Spleen (tissue), 11 donors: ENCODE data around the gene TPX2. TPM values are rescaled to one million over a fixed set of nuclear protein-coding genes. Genes with fewer than 3 reads are reported as not detected.

Experiments used
- DNase-seq: peaks from one replicate; pipeline ENCODE4 v3.0.0-alpha.2; 2020
- H3K27ac ChIP-seq, 8 donors: fragments of 200-600 bp; sonication (generic) in 7 of 8; 1 replicate in 4 of 8; 2 replicates in 4 of 8; pipeline versions ENCODE4 v1.5.0 to v1.8.0; 2016 to 2021; ENCODE audit warnings: inconsistent platforms in 4 of 8, mild to moderate bottlenecking in 4 of 8, moderate library complexity in 1 of 8
- H3K27me3 ChIP-seq, 7 donors: fragments of 200-600 bp; sonication (generic) in 6 of 7; replicated peaks in 1 of 7; 1 replicate in 4 of 7; 2 replicates in 3 of 7; pipeline versions ENCODE4 v1.5.0 to v1.8.0; 2016 to 2021; ENCODE audit warnings: inconsistent platforms in 3 of 7, mild to moderate bottlenecking in 1 of 7
- H3K36me3 ChIP-seq, 6 donors: fragments of 200-600 bp; sonication (generic) in 5 of 6; 1 replicate in 4 of 6; 2 replicates in 2 of 6; pipeline versions ENCODE4 v1.5.0 to v1.8.0; 2016 to 2021; ENCODE audit warnings: inconsistent platforms in 2 of 6
- H3K4me1 ChIP-seq, 6 donors: fragments of 200-600 bp; sonication (generic) in 5 of 6; 1 replicate in 3 of 6; 2 replicates in 3 of 6; pipeline versions ENCODE4 v1.5.0 to v1.8.0; 2016 to 2021; ENCODE audit warnings: inconsistent platforms in 3 of 6
- H3K4me3 ChIP-seq, 8 donors: fragments of 200-600 bp; sonication (generic) in 7 of 8; 1 replicate in 4 of 8; 2 replicates in 4 of 8; pipeline versions ENCODE4 v1.5.0 to v1.8.0; 2016 to 2021; ENCODE audit warnings: inconsistent platforms in 4 of 8, mild to moderate bottlenecking in 4 of 8, moderate library complexity in 2 of 8
- H3K9me3 ChIP-seq, 8 donors: fragments of 200-600 bp; sonication (generic) in 7 of 8; 1 replicate in 4 of 8; 2 replicates in 4 of 8; pipeline versions ENCODE4 v1.5.0 to v1.8.0; 2016 to 2021; ENCODE audit warnings: inconsistent platforms in 4 of 8
- POLR2A ChIP-seq, 3 donors: fragments of 450-650 bp; IDR thresholded peaks; one replicate each; pipeline ENCODE4 v1.5.1; 2017; ENCODE audit warnings: antibody characterized with exemption in 3 of 3, mild to moderate bottlenecking in 1 of 3
- POLR2AphosphoS5 ChIP-seq, 3 donors: sonication (generic); formaldehyde crosslinking; IDR thresholded peaks; one replicate each; pipeline ENCODE4 v1.5.1; 2017; ENCODE audit warnings: antibody characterized with exemption in 3 of 3
- WGBS, 5 donors: extraction: QIAGEN DNeasy Blood & Tissue Kit in 3 of 5; methylation state at CpG; one replicate each; pipeline versions ENCODE4 v1.1.5 to v1.1.7; 2013 to 2018; 5-methylcytosine and 5-hydroxymethylcytosine counted together
- intact Hi-C: fragments of 100-400 bp; cut with DNase I; formaldehyde crosslinking; loops from one replicate; pipeline ENCODE4 v1.15.0; 2023; ENCODE audit warnings: low total_unique reads
- polyA plus RNA-seq, 3 donors: library from polyadenylated mRNA; stranded (reverse); fragments of 200-250 nt; gene quantifications; one replicate each; pipeline ENCODE4 v1.2.1, GENCODE V29; 2013
- total RNA-seq, 7 donors: library from RNA; depleted of rRNA in 3 of 7; stranded (reverse); fragments of >200 nt in 3 of 7; fragmentation: NEBNext Ultra II Directional in 4 of 7; extraction: Animal tissue kit (Norgen Biotek cat#: 25700) in 4 of 7; gene quantifications; one replicate each; pipeline versions ENCODE4 v1.1.0 to v1.2.1, GENCODE V29; 2016 to 2021
- TF ChIP-seq, protein P1 (sequence below), 11 experiments: fragments of 200-600 bp in 7 of 11; fragments of 450-650 bp in 4 of 11; sonication (generic) in 4 of 11; IDR thresholded peaks in 8 of 11; conservative IDR thresholded peaks in 3 of 11; 1 replicate in 7 of 11; 2 replicates in 4 of 11; pipeline versions ENCODE4 v1.4.0 to v1.8.0; 2016 to 2021; ENCODE audit warnings: antibody characterized with exemption in 11 of 11, inconsistent platforms in 4 of 11, mild to moderate bottlenecking in 1 of 11
- donor health status: healthy with polysubstance abuse.
- donor health status: DM: no; HTN: no; CAD: no; lungs with moderate emphysema.
- donor health status: DM: no; HTN: no; CAD: no.
- donor health status: Bipolar disorder and iron deficiency.
- donor health status: healthy.
- donor health status: DM: no; HTN: no; CAD: no.
- donor health status: DM: yes; HTN: yes; CAD: no.

TPX2 gene
- total and polyA plus RNA-seq, 10 donors, result 1.4 to 16.2 (median 7.2) TPM

GRCh38 chr20:31842471-31843157 is 103.5 kb downstream of the TPX2 start:
- Histone ChIP-seq H3K27ac (peak overlapping the region; percentile 16 to 65 (median 44)), H3K9me3 (no peaks in the 10 kb centered on the region), H3K27me3 (no peaks in the 10 kb centered on the region), H3K4me1 (peaks cover 0 to 83% (median 27%) of the 10 kb centered on the region in 6 donors), H3K4me3 (no peak overlapping the region), H3K36me3 (no peaks in the 10 kb centered on the region)
- 61 to 73% (median 70%) methylated on average over 9 to 12 of the region's 12 CpGs for WGBS, 5 donors
- no peak for DNase-seq
- intact Hi-C loops, result no loop called here
- TF ChIP-seq POLR2A (IDR thresholded peaks at IDR 0.05) (no peak), POLR2AphosphoS5 (IDR thresholded peaks at IDR 0.05) (peak in 1 of 3 donors; percentile 14)

GRCh38 chr20:31843288-31843687 is 104.2 kb downstream of the TPX2 start:
- Histone ChIP-seq H3K27me3 (peaks cover 0 to 2% (median 0%) of the 10 kb centered on the region in 7 donors), H3K4me3 (peak overlapping the region in 1 of 8 donors; percentile 24), H3K27ac (peak overlapping the region in 7 of 8 donors; percentile 16 to 65 (median 56)), H3K4me1 (peaks cover 0 to 76% (median 23%) of the 10 kb centered on the region in 6 donors), H3K9me3 (no peaks in the 10 kb centered on the region), H3K36me3 (no peaks in the 10 kb centered on the region)
- intact Hi-C loops, result no loop called here
- 78 to 85% (median 83%) methylated on average over 6 of the region's 6 CpGs for WGBS, 5 donors
- no peak for DNase-seq
- TF ChIP-seq POLR2A (IDR thresholded peaks at IDR 0.05), result no peak
- no peak for TF ChIP-seq POLR2AphosphoS5 (IDR thresholded peaks at IDR 0.05)
- TF ChIP-seq, protein P1, sequence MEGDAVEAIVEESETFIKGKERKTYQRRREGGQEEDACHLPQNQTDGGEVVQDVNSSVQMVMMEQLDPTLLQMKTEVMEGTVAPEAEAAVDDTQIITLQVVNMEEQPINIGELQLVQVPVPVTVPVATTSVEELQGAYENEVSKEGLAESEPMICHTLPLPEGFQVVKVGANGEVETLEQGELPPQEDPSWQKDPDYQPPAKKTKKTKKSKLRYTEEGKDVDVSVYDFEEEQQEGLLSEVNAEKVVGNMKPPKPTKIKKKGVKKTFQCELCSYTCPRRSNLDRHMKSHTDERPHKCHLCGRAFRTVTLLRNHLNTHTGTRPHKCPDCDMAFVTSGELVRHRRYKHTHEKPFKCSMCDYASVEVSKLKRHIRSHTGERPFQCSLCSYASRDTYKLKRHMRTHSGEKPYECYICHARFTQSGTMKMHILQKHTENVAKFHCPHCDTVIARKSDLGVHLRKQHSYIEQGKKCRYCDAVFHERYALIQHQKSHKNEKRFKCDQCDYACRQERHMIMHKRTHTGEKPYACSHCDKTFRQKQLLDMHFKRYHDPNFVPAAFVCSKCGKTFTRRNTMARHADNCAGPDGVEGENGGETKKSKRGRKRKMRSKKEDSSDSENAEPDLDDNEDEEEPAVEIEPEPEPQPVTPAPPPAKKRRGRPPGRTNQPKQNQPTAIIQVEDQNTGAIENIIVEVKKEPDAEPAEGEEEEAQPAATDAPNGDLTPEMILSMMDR (IDR thresholded peaks at IDR 0.05 in 8 of 11, conservative IDR thresholded peaks at IDR 0.05 in 3 of 11), result no peak

GRCh38 chr20:31843881-31844280 is 104.8 kb downstream of the TPX2 start:
- TF ChIP-seq, protein P1 (IDR thresholded peaks at IDR 0.05 in 8 of 11, conservative IDR thresholded peaks at IDR 0.05 in 3 of 11), result no peak
- TF ChIP-seq POLR2A (IDR thresholded peaks at IDR 0.05) (no peak), POLR2AphosphoS5 (IDR thresholded peaks at IDR 0.05) (no peak)
- intact Hi-C loops, result no loop called here
- WGBS, 5 donors, result 81 to 84% (median 82%) methylated on average over 5 of the region's 5 CpGs
- Histone ChIP-seq H3K36me3 (no peaks in the 10 kb centered on the region), H3K27me3 (peaks cover 0 to 7% (median 0%) of the 10 kb centered on the region in 7 donors), H3K27ac (peak overlapping the region in 4 of 8 donors; percentile 56 to 65 (median 62)), H3K4me1 (peaks cover 0 to 70% (median 20%) of the 10 kb centered on the region in 6 donors), H3K9me3 (no peaks in the 10 kb centered on the region), H3K4me3 (peak overlapping the region in 3 of 8 donors; percentile 16 to 43 (median 24))
- DNase-seq, result no peak

GRCh38 chr20:31844737-31845299 is 105.7 kb downstream of the TPX2 start:
- intact Hi-C loops, result no loop called here
- Histone ChIP-seq H3K36me3 (no peaks in the 10 kb centered on the region), H3K4me1 (peaks cover 0 to 63% (median 20%) of the 10 kb centered on the region in 6 donors), H3K9me3 (no peaks in the 10 kb centered on the region), H3K4me3 (peak overlapping the region in 6 of 8 donors; percentile 6 to 43 (median 15)), H3K27me3 (peaks cover 0 to 16% (median 4%) of the 10 kb centered on the region in 7 donors), H3K27ac (peak overlapping the region in 6 of 8 donors; percentile 3 to 65 (median 58))
- TF ChIP-seq POLR2A (IDR thresholded peaks at IDR 0.05) (no peak), POLR2AphosphoS5 (IDR thresholded peaks at IDR 0.05) (no peak)
- TF ChIP-seq, protein P1 (IDR thresholded peaks at IDR 0.05 in 8 of 11, conservative IDR thresholded peaks at IDR 0.05 in 3 of 11), result no peak
- 79 to 91% (median 86%) methylated on average over 13 to 28 of the region's 28 CpGs for WGBS, 5 donors
- DNase-seq, result no peak
